Left ventricle myocardium inferior (tissue), 1 donor: ENCODE results near the gene DPP10. TPM values are rescaled to one million over a fixed set of nuclear protein-coding genes. Genes with fewer than 3 reads are reported as not detected.

Experiments
- DNase-seq: peaks from one replicate; pipeline ENCODE4 v3.0.0-alpha.2; 2020
- H3K27ac ChIP-seq: fragments of 200-600 bp; replicated peaks from 2 replicates; pipeline ENCODE4 v1.8.0; 2021
- H3K27me3 ChIP-seq: fragments of 200-600 bp; 2 replicates; pipeline ENCODE4 v1.8.0; 2021; ENCODE audit warnings: low read depth
- H3K36me3 ChIP-seq: fragments of 200-600 bp; 2 replicates; pipeline ENCODE4 v1.8.0; 2021
- H3K4me1 ChIP-seq: fragments of 200-600 bp; 2 replicates; pipeline ENCODE4 v1.8.0; 2021
- H3K4me3 ChIP-seq: fragments of 200-600 bp; 2 replicates; pipeline ENCODE4 v1.8.0; 2021; ENCODE audit warnings: mild to moderate bottlenecking, moderate library complexity
- H3K9me3 ChIP-seq: fragments of 200-600 bp; replicated peaks from 2 replicates; pipeline ENCODE4 v1.8.0; 2021
- CTCF ChIP-seq: fragments of 200-600 bp; IDR thresholded peaks from 2 replicates; pipeline ENCODE4 v1.8.0; 2021; ENCODE audit warnings: antibody characterized with exemption, mild to moderate bottlenecking, borderline replicate concordance
- intact Hi-C: fragments of 100-400 bp; cut with micrococcal nuclease; formaldehyde crosslinking; loops from one replicate; pipeline ENCODE4 v1.11.0; 2022
- total RNA-seq: library from RNA; stranded (reverse); fragmentation: NEBNext Ultra II Directional; extraction: Animal tissue kit (Norgen Biotek cat#: 25700); gene quantifications from one replicate; pipeline ENCODE4 v1.2.1, GENCODE V29; 2021
- donor health status: DM: no; HTN: yes; CAD: no; lungs with severe emphysema.

The DPP10 gene
- total RNA-seq, 1 donor from 2014 or later, result 0.16 TPM

DNA sequence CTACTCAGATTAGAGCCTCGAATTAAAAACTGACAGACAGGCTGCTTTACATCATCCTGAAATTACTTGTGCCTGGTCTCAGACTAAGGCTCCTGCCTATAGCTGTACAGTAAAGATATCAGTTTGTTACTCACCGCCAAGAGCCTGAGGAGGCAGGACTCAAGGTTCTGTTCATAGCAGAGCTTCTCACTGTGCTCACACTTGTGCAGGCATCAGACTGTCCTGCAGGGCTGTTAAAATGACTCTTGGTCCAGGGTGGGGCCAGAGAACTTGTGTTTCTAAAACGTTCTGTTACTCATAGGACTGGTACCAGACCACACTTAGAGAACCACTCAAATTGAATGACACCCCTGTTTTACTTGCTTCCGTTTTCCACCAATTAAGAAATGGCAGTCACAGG is 310.0 kb downstream of the DPP10 start:
- no peak for TF ChIP-seq CTCF

DNA sequence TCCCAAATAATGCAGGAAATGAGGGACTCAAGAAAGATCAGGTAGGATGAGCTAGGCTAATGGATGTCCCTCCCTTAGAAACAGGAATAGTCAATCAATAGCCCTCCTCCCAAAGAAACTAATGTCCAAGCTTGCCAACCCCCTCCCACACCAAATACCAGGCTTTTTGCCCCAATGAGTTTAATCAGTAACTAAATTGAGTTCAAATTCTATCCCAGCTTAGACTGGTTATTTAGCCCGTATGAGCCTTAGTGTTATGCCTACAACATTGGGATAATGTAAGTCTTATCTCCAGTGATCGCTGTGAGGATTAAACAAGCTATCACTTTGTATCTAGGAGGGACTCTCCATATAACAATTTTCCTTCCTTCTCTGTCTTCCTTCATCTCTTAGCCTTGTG is 310.7 kb downstream of the DPP10 start:
- Histone ChIP-seq H3K4me1 (no peaks in the 10 kb centered on the region), H3K4me3 (no peak overlapping the region), H3K9me3 (no peaks in the 10 kb centered on the region), H3K36me3 (no peaks in the 10 kb centered on the region), H3K27ac (no peak overlapping the region), H3K27me3 (no peaks in the 10 kb centered on the region)
- intact Hi-C loops, result no loop called here
- no peak for TF ChIP-seq CTCF
- no peak for DNase-seq

More for the DNA sequence above, 310.0 kb downstream of the DPP10 start:
- Histone ChIP-seq H3K4me1 (no peaks in the 10 kb centered on the region), H3K27ac (no peak overlapping the region), H3K36me3 (no peaks in the 10 kb centered on the region), H3K27me3 (no peaks in the 10 kb centered on the region), H3K9me3 (no peaks in the 10 kb centered on the region), H3K4me3 (no peak overlapping the region)
- no peak for DNase-seq
- intact Hi-C loops, result no loop called here

- no peak for TF ChIP-seq CTCF
- Histone ChIP-seq H3K36me3 (no peaks in the 10 kb centered on the region), H3K4me3 (no peak overlapping the region), H3K9me3 (no peaks in the 10 kb centered on the region), H3K4me1 (no peaks in the 10 kb centered on the region), H3K27ac (no peak overlapping the region), H3K27me3 (no peaks in the 10 kb centered on the region)
- DNase-seq, result no peak
- intact Hi-C loops, result no loop called here
Observed at GRCh38 chr2:114754907-114755563, 312.6 kb downstream of the DPP10 start.

GRCh38 chr2:114762376-114762775 is 319.9 kb downstream of the DPP10 start:
- Histone ChIP-seq H3K36me3 (no peaks in the 10 kb centered on the region), H3K4me1 (peaks cover 26% of the 10 kb centered on the region), H3K27me3 (no peaks in the 10 kb centered on the region), H3K27ac (peak overlapping the region; percentile 64), H3K9me3 (no peaks in the 10 kb centered on the region), H3K4me3 (no peak overlapping the region)
- no peak for TF ChIP-seq CTCF
- intact Hi-C loops, result no loop called here
- no peak for DNase-seq

GRCh38 chr2:114762986-114763385 is 320.5 kb downstream of the DPP10 start:
- Histone ChIP-seq H3K27me3 (no peaks in the 10 kb centered on the region), H3K4me3 (no peak overlapping the region)
- intact Hi-C loops, result no loop called here

More at GRCh38 chr2:114762986-114763385, 320.5 kb downstream of the DPP10 start:
- no peaks in the 10 kb centered on the region for H3K9me3 ChIP-seq
- peaks cover 26% of the 10 kb centered on the region for H3K4me1 ChIP-seq
- DNase-seq, result peak; percentile 41
- no peaks in the 10 kb centered on the region for H3K36me3 ChIP-seq
- peak overlapping the region; percentile 64 for H3K27ac ChIP-seq
- no peak for TF ChIP-seq CTCF
